Fibroblast of skin of scalp (primary cell): ENCODE data around the gene INTS1. TPM values are rescaled to one million over a fixed set of nuclear protein-coding genes. Genes with fewer than 3 reads are reported as not detected.

Experiments
- DNase-seq: peaks from one replicate; pipeline ENCODE4 v3.0.0-alpha.2; 2013
- polyA plus RNA-seq, 2 experiments: library from polyadenylated mRNA; unstranded; fragments of 120-200 nt; gene quantifications; one replicate each; pipeline ENCODE4 v1.2.1, GENCODE V29; 2013; ENCODE audit not compliant: insufficient read length in 2 of 2

INTS1 gene
- polyA plus RNA-seq (2013, experiment 1 of 2; ENCODE audit: insufficient read length): 80.6 TPM
- 74.9 TPM for polyA plus RNA-seq (2013, experiment 2 of 2; ENCODE audit: insufficient read length)

- peak; percentile 92 for DNase-seq
These were observed at the start of gene INTS1 for GRCh38 chr7:1503816-1504775. Gene INTS1, minus strand, starts transcription at chr7:1504389. Its CDS starts 429 bp downstream, at chr7:1503960.

- no peak for DNase-seq
These were observed 49.5 kb upstream of the INTS1 start for GRCh38 chr7:1553512-1554210.

- no peak for DNase-seq
These were observed 48.0 kb upstream of the INTS1 start for GRCh38 chr7:1552200-1552599.

- DNase-seq: no peak
These were observed 46.6 kb upstream of the INTS1 start for GRCh38 chr7:1550846-1551155.

GRCh38 chr7:1550005-1550845, 46.0 kb upstream of the INTS1 start:
- DNase-seq: no peak

- DNase-seq: no peak
These were observed 45.3 kb upstream of the INTS1 start for GRCh38 chr7:1549357-1550004.

- DNase-seq: no peak
These were observed 44.8 kb upstream of the INTS1 start for GRCh38 chr7:1548944-1549343.

- no peak for DNase-seq
These were observed 44.2 kb upstream of the INTS1 start for GRCh38 chr7:1548438-1548831.

GRCh38 chr7:1547777-1548437, 43.7 kb upstream of the INTS1 start:
- no peak for DNase-seq

GRCh38 chr7:1546909-1547776, 43.0 kb upstream of the INTS1 start:
- no peak for DNase-seq

- no peak for DNase-seq
These were observed 42.2 kb upstream of the INTS1 start for GRCh38 chr7:1546274-1546908.

- DNase-seq: no peak
These were observed 41.4 kb upstream of the INTS1 start for GRCh38 chr7:1545417-1546246.

GRCh38 chr7:1544896-1545416, 40.8 kb upstream of the INTS1 start:
- no peak for DNase-seq

GRCh38 chr7:1544178-1544895, 40.1 kb upstream of the INTS1 start:
- DNase-seq: no peak

GRCh38 chr7:1543826-1544177, 39.6 kb upstream of the INTS1 start:
- DNase-seq: no peak

- no peak for DNase-seq
These were observed 38.9 kb upstream of the INTS1 start for GRCh38 chr7:1542841-1543747.

GRCh38 chr7:1542329-1542728, 38.1 kb upstream of the INTS1 start:
- no peak for DNase-seq
